ENCODE measurements around the gene NEUROG3. TPM values are rescaled to one million over a fixed set of nuclear protein-coding genes. Genes with fewer than 3 reads are reported as not detected.

Gene NEUROG3, protein sequence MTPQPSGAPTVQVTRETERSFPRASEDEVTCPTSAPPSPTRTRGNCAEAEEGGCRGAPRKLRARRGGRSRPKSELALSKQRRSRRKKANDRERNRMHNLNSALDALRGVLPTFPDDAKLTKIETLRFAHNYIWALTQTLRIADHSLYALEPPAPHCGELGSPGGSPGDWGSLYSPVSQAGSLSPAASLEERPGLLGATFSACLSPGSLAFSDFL
- not detected in 2 replicates for total RNA-seq

DNA sequence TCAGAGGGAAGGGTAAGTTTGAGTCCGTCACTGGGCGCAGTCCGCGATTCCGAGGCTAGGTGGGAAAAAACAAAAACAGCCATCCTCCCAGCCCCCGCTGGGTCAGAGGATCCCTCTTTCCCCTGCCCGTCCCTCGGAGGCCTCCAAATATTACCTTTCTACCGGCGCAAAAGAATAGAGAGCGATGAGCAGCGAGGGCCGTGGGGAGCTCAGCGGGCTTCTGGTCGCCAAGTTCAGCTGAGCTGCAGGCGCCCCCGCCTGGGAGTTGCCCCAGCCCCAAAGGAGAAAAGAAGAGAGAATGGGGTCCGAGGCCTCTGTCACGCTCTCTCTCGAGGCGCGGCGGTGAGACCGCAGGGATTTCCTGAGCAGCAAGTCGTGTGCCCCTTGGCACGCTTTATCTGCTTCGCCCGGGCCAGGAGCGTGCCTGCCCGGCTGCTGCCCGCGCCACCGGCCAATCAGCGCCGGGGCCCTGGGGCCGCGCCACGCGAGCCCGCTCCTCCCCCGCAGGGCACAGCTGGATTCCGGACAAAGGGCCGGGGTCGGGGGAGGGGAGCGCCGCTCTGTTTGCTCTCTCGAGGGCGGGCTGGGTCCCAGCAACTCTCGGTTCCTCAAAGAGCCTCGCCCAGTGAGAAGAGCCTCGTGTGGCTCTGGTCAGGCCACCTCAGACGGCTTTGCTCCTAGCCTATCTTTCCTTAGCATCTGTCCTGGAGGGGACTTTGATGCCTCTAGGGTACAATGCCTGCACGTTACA is at the start of gene NEUROG3:
Gene NEUROG3, minus strand, starts transcription at position 367 of the 751 bp plus-strand sequence. CDS start 379 bp downstream, outside the sequence.
- no peak for FAIRE-seq
- no peaks in the 10 kb centered on the region for H3K36me3 ChIP-seq (ENCODE audit: control insufficient read depth, insufficient read depth, low read length)
- TF ChIP-seq, protein P1, sequence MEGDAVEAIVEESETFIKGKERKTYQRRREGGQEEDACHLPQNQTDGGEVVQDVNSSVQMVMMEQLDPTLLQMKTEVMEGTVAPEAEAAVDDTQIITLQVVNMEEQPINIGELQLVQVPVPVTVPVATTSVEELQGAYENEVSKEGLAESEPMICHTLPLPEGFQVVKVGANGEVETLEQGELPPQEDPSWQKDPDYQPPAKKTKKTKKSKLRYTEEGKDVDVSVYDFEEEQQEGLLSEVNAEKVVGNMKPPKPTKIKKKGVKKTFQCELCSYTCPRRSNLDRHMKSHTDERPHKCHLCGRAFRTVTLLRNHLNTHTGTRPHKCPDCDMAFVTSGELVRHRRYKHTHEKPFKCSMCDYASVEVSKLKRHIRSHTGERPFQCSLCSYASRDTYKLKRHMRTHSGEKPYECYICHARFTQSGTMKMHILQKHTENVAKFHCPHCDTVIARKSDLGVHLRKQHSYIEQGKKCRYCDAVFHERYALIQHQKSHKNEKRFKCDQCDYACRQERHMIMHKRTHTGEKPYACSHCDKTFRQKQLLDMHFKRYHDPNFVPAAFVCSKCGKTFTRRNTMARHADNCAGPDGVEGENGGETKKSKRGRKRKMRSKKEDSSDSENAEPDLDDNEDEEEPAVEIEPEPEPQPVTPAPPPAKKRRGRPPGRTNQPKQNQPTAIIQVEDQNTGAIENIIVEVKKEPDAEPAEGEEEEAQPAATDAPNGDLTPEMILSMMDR (IDR thresholded peaks at IDR 0.05; ENCODE audit: insufficient read depth, low read length, severe bottlenecking) = no peak
- no peak within 1 kb of the TSS for H3K4me3 ChIP-seq (ENCODE audit: low read depth, low read length)
- DNase-seq (ENCODE audit: low read depth) = no peak
- peaks cover 77% of the 10 kb centered on the region for H3K27me3 ChIP-seq (ENCODE audit: control insufficient read depth, insufficient read depth, low read length)

DNA sequence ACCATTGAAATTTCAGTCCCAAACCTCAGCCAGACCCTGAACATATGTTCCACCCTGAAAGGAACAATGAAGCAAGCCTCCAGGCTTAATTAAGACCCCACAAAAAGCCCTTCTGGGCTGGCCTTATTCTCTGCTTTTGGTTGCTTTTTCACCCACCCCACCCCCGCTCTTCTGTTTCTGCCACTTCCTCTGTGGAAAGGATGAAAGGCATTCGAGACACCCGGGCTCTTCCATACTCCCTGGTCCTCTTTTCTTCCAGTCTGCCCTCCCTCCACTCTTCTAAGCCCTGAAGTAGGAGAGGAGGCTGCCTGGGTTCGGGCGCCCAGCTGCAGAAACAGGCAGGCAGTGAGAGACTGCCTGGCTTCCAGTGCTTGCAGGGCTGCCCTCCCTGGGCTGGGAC is 47.4 kb upstream of the NEUROG3 start:
- no peaks in the 10 kb centered on the region for H3K36me3 ChIP-seq (ENCODE audit: control insufficient read depth, insufficient read depth, low read length)
- TF ChIP-seq, protein P1 (IDR thresholded peaks at IDR 0.05; ENCODE audit: insufficient read depth, low read length, severe bottlenecking) = no peak
- FAIRE-seq (no peak), DNase-seq (ENCODE audit: low read depth) (no peak)
- H3K27me3 ChIP-seq (ENCODE audit: control insufficient read depth, insufficient read depth, low read length) = no peaks in the 10 kb centered on the region
- no peak overlapping the region for H3K4me3 ChIP-seq (ENCODE audit: low read depth, low read length)

DNA sequence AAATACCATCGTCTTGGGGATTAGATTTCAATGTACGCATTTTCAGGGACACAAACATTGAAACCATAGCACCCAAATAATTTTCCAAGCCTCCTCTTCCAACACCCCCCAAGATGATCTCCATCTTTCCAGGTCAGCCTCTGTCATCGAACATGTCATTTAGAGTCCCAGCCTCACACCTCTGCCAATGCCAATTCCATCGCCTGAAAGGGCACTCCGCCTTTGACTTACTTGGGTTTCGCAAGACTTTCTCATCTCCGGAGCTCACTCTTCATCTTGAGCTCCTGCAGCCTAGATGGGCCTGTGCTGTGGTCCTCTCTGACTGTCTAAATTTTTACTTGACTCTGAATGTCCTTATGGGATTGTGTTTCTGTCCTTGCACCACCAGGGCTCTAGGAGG is 46.4 kb upstream of the NEUROG3 start:
- Histone ChIP-seq H3K27me3 (ENCODE audit: control insufficient read depth, insufficient read depth, low read length) (no peaks in the 10 kb centered on the region), H3K36me3 (ENCODE audit: control insufficient read depth, insufficient read depth, low read length) (no peaks in the 10 kb centered on the region), H3K4me3 (ENCODE audit: low read depth, low read length) (no peak overlapping the region)
- TF ChIP-seq, protein P1 (IDR thresholded peaks at IDR 0.05; ENCODE audit: insufficient read depth, low read length, severe bottlenecking) = no peak
- DNase-seq (ENCODE audit: low read depth) = no peak
- FAIRE-seq = no peak

DNA sequence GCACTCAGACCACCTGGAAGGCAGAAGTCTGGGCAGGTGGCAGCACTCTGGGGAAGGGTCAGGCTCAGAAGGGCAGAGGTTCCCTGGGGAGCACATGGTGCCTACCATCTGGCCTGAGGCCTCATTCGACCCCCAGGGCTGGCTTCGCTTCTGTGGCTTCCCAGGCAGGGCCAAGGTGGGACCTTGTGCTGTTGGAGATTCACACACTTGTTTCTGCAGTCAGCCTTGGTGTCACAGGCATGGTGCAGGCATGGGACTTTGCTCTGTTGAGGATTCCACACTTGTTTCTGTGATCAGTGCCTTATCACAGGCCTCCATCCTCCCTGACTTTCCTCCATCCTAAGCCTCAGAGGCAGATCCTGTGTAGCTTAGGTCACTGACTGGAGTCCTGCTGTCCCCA is 45.5 kb upstream of the NEUROG3 start:
- Histone ChIP-seq H3K36me3 (ENCODE audit: control insufficient read depth, insufficient read depth, low read length) (no peaks in the 10 kb centered on the region), H3K27me3 (ENCODE audit: control insufficient read depth, insufficient read depth, low read length) (no peaks in the 10 kb centered on the region), H3K4me3 (ENCODE audit: low read depth, low read length) (no peak overlapping the region)
- TF ChIP-seq, protein P1 (IDR thresholded peaks at IDR 0.05; ENCODE audit: insufficient read depth, low read length, severe bottlenecking) = no peak
- FAIRE-seq = peak; percentile 88
- no peak for DNase-seq (ENCODE audit: low read depth)

DNA sequence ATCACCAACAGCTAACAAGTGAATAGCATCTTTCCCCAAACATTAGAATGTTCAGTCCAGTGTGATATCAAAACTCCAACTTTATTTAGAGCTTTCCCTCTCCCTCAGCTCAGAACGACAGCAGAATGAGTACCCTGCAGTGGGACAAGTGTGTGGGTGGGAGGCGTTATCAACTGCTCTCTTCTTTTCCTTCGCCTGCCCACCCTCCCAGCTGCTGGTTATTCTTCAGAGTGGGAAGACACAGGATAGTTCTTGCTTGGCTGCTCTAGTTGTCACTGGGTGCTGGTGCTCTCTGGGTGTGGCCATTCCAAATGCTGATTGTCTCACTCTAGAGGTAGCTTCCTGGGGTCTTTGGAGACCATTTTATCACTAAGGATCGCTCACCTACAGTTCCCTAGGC is 43.1 kb upstream of the NEUROG3 start:
- H3K27me3 ChIP-seq (ENCODE audit: control insufficient read depth, insufficient read depth, low read length) = no peaks in the 10 kb centered on the region
- no peak for DNase-seq (ENCODE audit: low read depth)
- TF ChIP-seq, protein P1 (IDR thresholded peaks at IDR 0.05; ENCODE audit: insufficient read depth, low read length, severe bottlenecking) = no peak
- no peaks in the 10 kb centered on the region for H3K36me3 ChIP-seq (ENCODE audit: control insufficient read depth, insufficient read depth, low read length)
- no peak overlapping the region for H3K4me3 ChIP-seq (ENCODE audit: low read depth, low read length)
- no peak for FAIRE-seq

All from bronchial epithelial cell (primary cell).